GM18951 (cell line): ENCODE measurements around the gene TADA2B.

Experiments used
- POLR2A ChIP-seq: IDR thresholded peaks from 4 replicates; pipeline ENCODE4 v1.6.1; 2011; ENCODE audit warnings: mild to moderate bottlenecking; ENCODE audit not compliant: insufficient read length, insufficient read depth; ENCODE audit errors: extremely low read depth
- in situ Hi-C: fragments of 300-500 bp; cut with MboI; formaldehyde crosslinking; loops from one replicate; pipeline ENCODE4 v1.12.0; 2022; ENCODE audit warnings: low sequenced_read_pairs, mixed read lengths, inconsistent platforms; ENCODE audit not compliant: unreplicated experiment

Gene TADA2B

GRCh38 chr4:7007142-7007907, 35.8 kb upstream of the TADA2B start:
- TF ChIP-seq POLR2A: no peak
- in situ Hi-C loops: no loop called here

DNA sequence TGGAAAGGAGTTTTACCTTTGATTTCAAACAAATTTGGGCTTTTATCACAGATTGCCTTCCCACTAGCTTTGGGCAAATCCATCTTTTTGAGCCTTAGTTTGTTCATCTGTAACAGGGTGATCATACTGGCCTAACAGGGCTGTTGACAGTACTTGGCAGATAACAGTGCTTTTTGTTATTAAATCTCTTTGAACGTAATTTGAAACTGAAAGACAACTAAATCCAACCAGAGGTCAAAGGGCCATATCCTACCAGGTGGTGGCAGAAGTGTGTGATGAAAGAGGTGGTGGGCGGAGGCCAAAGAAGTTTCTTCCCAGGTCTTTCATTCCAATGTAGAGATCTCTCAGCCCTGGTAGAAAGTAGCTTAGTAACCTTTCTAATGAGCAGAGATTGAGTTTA, 35.2 kb upstream of the TADA2B start:
- no peak for TF ChIP-seq POLR2A
- in situ Hi-C loops: no loop called here

DNA sequence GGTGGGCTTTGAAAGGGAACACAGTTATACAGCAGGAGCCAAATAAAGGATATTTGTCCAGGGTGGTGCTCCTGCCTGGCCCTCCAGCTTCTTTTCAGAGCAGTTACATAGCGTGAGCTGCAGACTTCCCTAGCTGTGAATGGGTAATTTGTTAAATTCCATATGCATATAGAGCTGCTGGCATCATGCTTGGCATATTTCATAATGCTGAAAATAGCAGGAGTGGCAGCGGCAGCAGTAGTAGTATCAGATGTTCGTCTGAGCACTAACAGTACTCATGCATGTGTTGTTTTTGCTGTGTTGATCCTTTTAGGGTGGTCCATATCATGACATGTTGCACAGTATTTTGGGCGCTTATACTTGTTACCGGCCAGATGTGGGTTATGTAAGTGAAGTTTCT, 33.6 kb upstream of the TADA2B start:
- no peak for TF ChIP-seq POLR2A
- in situ Hi-C loops: no loop called here

DNA sequence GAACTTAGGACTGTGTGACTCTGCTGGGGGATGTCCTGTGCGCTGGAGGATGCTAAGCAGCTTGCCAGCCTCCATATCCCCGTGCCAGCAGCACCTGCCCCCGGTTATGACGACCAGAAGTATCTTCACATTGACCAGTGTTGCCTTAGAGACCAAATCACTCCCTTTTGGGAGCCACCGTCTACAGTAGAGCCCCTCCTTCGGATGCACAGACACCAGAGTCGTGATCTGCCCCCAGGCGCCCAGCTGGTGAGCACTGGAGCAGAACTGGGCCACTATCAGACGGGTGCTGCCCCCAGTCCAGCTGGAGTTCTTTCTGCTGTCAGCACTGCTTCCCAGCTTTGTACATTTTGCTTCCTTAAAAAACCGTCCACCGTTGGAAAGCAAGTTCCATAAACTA, 30.0 kb upstream of the TADA2B start:
- TF ChIP-seq POLR2A: no peak
- in situ Hi-C loops: no loop called here

- no peak for TF ChIP-seq POLR2A
- in situ Hi-C loops: no loop called here
Measured at GRCh38 chr4:7014815-7015214, 28.4 kb upstream of the TADA2B start.

- in situ Hi-C loops: no loop called here
- TF ChIP-seq POLR2A: no peak
Measured at GRCh38 chr4:7015383-7016035, 27.7 kb upstream of the TADA2B start.

GRCh38 chr4:7016086-7016485, 27.1 kb upstream of the TADA2B start:
- in situ Hi-C loops: no loop called here
- no peak for TF ChIP-seq POLR2A

DNA sequence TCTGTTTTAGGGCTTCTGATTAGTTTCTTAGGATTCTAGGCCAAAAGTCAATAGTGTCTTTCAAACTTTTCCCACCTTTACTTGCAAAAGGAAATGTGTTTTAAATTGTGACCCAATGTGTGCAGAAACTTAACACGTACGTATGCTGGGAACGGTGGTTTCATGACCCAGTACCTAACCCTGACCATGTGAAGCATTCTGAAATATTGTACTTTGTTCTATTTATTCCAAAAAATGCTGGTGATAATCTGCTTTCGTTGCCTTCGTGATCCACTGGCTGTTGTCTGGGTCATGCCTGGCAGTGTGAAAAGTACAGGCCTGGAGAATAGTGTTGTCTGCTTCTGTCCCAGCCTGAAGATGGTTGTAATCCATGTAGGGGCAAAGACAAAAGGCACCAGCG, 26.7 kb upstream of the TADA2B start:
- no peak for TF ChIP-seq POLR2A
- in situ Hi-C loops: no loop called here

GRCh38 chr4:7017446-7018048, 25.6 kb upstream of the TADA2B start:
- in situ Hi-C loops: no loop called here

DNA sequence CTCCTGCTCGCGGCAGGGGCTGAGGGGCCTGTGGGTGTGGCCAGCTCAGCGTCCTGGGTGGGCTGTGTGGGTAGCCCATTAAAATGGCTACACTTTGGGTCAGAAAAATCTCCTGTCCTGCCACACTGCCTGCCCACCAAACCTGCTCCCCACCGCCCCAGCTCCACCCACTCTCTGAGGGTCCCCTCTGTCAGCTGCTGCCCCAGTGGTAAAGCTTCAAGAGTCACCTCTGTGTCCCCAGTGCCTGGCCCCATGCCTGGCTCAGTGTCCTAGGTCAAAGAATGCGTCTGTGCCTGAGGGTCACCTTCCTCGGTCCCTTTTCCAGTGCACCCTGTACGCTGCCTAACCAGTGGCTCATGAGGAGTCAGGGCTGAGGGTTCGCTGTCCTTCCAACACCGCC, 24.9 kb upstream of the TADA2B start:
- in situ Hi-C loops: no loop called here
- no peak for TF ChIP-seq POLR2A

More at GRCh38 chr4:7017446-7018048, 25.6 kb upstream of the TADA2B start:
- no peak for TF ChIP-seq POLR2A

DNA sequence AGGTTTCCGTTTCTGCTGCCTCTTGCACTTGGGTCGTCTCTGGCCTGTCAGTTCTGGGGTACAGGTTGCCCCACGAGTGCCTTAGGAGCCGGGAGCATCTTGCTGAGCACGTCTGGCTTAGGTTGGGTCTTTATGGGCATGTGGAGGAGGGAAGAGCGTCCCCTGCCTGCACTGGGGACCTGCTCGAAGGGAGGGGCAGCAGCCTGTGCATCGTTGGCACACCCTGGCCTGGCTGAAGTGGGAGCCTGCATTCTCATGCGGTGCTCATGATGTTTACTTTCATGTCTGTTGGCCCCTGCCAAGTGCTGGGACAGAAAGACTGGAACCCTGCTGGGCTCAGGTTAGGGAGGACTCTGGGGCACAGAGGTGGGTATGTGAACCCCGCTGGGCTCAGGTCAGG, 23.8 kb upstream of the TADA2B start:
- TF ChIP-seq POLR2A: no peak
- in situ Hi-C loops: no loop called here

DNA sequence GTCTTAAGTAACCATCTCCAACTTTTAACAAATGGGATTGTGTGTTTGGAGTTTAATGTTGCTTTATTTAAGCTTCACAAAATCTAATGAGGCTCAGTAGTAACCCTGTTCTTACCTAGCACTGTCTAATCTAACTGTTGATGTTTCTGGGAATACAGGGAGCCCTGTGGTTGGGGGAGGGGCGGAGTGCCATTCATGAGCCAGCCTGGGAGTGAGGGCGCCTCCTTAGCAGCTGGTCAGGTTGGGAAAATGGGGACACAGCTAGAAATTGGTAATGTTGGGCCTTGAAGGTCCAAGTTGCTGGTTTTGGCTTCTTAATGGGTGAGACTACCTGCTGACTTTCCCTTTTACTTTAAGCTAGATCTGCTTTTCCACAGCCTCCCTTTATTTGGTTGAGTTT, 22.9 kb upstream of the TADA2B start:
- in situ Hi-C loops: no loop called here
- TF ChIP-seq POLR2A: no peak

DNA sequence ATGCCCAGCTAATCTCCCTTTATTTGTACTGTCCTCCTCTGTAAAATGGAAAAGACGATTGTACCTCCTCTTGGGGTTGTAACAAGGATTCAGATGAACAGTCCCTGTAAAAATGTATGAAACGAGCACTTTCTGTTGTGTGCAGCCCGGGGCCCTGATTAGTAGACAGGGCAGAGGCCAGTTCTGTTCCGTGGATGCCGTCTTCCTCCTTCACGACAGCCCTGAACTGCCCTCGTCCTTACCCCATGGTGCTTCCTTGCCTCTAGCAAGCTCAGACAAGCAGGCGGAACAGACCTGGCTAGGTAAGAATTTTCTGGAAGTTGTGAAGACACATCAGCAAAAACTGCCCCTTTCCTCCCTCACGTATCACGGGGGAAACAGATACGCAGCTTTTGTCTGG, 22.3 kb upstream of the TADA2B start:
- in situ Hi-C loops: no loop called here
- no peak for TF ChIP-seq POLR2A

DNA sequence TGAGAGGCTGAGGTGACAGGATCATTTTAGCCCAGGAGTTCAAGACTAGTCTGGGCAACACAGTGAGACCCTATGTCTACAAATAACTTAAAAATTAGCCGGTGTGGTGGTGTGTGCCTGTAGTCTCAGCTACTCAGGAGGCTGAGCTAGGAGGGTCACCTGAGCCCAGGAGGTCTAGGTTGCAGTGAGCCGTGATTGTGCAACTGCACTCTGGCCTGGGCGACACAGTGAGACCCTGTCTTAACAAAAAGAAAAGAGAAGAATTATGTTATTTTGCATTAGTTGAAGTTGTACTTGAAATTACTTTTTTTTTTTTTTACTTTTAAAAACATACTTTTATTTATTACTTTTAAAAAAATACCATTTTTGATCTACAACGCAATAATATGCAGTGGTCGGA, 21.8 kb upstream of the TADA2B start:
- in situ Hi-C loops: no loop called here
- TF ChIP-seq POLR2A: no peak
